GM21381 (cell line): Measurements from ENCODE around the gene SUPT16H.
A peak's percentile ranks its signal among the peaks of the same experiment; 100 is the strongest.
"Not testable (repeated sequence)": the region's sequence is repeated elsewhere in the genome, so short reads cannot be mapped to it uniquely, and the experiment has no call there.

ENCODE experiments used
- ATAC-seq: cut with Tn5 transposase; IDR thresholded peaks from one replicate; pipeline ENCODE4 v1.9.1; 2021; ENCODE audit warnings: mild to moderate bottlenecking, moderate library complexity; ENCODE audit not compliant: unreplicated experiment

The SUPT16H gene

GRCh38 chr14:21383848-21384493, at the start of gene SUPT16H:
Gene SUPT16H, minus strand, starts transcription at chr14:21384019. Its CDS starts 92 bp downstream, at chr14:21383927.
- peak; percentile 90 for ATAC-seq

- no peak for ATAC-seq
Measured at GRCh38 chr14:21431126-21431525, 47.3 kb upstream of the SUPT16H start.

- ATAC-seq, result no peak
Measured at GRCh38 chr14:21428930-21429329, 45.1 kb upstream of the SUPT16H start.

- ATAC-seq, result no peak
Measured at GRCh38 chr14:21426692-21427091, 42.9 kb upstream of the SUPT16H start.

GRCh38 chr14:21419528-21419927, 35.7 kb upstream of the SUPT16H start:
- ATAC-seq, result no peak

GRCh38 chr14:21415329-21415728, 31.5 kb upstream of the SUPT16H start:
- ATAC-seq, result no peak

GRCh38 chr14:21414137-21414631, 30.4 kb upstream of the SUPT16H start:
- no peak for ATAC-seq

- no peak for ATAC-seq
Measured at GRCh38 chr14:21408147-21408546, 24.3 kb upstream of the SUPT16H start.

GRCh38 chr14:21406213-21406612, 22.4 kb upstream of the SUPT16H start:
- no peak for ATAC-seq

GRCh38 chr14:21405097-21405496, 21.3 kb upstream of the SUPT16H start:
- ATAC-seq, result no peak

- ATAC-seq, result no peak
Measured at GRCh38 chr14:21399311-21399870, 15.6 kb upstream of the SUPT16H start.

GRCh38 chr14:21398901-21399300, 15.1 kb upstream of the SUPT16H start:
- no peak for ATAC-seq

- ATAC-seq, result no peak
Measured at GRCh38 chr14:21395450-21395849, 11.6 kb upstream of the SUPT16H start.

GRCh38 chr14:21385188-21385904, 1.5 kb upstream of the SUPT16H start:
- ATAC-seq, result no peak

- ATAC-seq, result peak; percentile 30
Measured at GRCh38 chr14:21384494-21384851, 654 bp upstream of the SUPT16H start.

GRCh38 chr14:21382886-21383847, 652 bp downstream of the SUPT16H start:
- ATAC-seq, result no peak

- no peak for ATAC-seq
Measured at GRCh38 chr14:21382095-21382494, 1.7 kb downstream of the SUPT16H start.

- no peak for ATAC-seq
Measured at GRCh38 chr14:21379338-21379737, 4.5 kb downstream of the SUPT16H start.

- ATAC-seq, result no peak
Measured at GRCh38 chr14:21373980-21374379, 9.8 kb downstream of the SUPT16H start.

- not testable (repeated sequence) for ATAC-seq
Measured at GRCh38 chr14:21372814-21373213, 11.0 kb downstream of the SUPT16H start.
